ENCODE results near the gene FAM163B.

FAM163B gene

GRCh38 chr9:133612816-133613215 lies 3.6 kb upstream of the FAM163B start:
- no peaks in the 10 kb centered on the region for H3K9me3 ChIP-seq (ENCODE audit: control insufficient read depth, insufficient read depth, low read length)
- H3K4me3 ChIP-seq (ENCODE audit: low read depth, low read length) = no peak overlapping the region
- H3K9ac ChIP-seq (ENCODE audit: low read depth, low read length) = no peak overlapping the region
- H3K36me3 ChIP-seq (ENCODE audit: control insufficient read depth, insufficient read depth, low read length) = no peaks in the 10 kb centered on the region
- peaks cover 15% of the 10 kb centered on the region for H3K27me3 ChIP-seq (ENCODE audit: control insufficient read depth, insufficient read depth, low read length)
- H3K4me1 ChIP-seq (ENCODE audit: control insufficient read depth, insufficient read depth, low read length) = no peaks in the 10 kb centered on the region

- Histone ChIP-seq H3K36me3 (ENCODE audit: control insufficient read depth, insufficient read depth, low read length) (no peaks in the 10 kb centered on the region), H3K4me3 (ENCODE audit: low read depth, low read length) (no peak overlapping the region), H3K9ac (ENCODE audit: low read depth, low read length) (no peak overlapping the region), H3K27me3 (ENCODE audit: control insufficient read depth, insufficient read depth, low read length) (peaks cover 20% of the 10 kb centered on the region), H3K9me3 (ENCODE audit: control insufficient read depth, insufficient read depth, low read length) (no peaks in the 10 kb centered on the region), H3K4me1 (ENCODE audit: control insufficient read depth, insufficient read depth, low read length) (no peaks in the 10 kb centered on the region)
These were observed 2.9 kb upstream of the FAM163B start for GRCh38 chr9:133612051-133612450.

GRCh38 chr9:133610845-133611244 lies 1.7 kb upstream of the FAM163B start:
- Histone ChIP-seq H3K36me3 (ENCODE audit: control insufficient read depth, insufficient read depth, low read length) (no peaks in the 10 kb centered on the region), H3K9ac (ENCODE audit: low read depth, low read length) (no peak overlapping the region), H3K4me1 (ENCODE audit: control insufficient read depth, insufficient read depth, low read length) (no peaks in the 10 kb centered on the region), H3K9me3 (ENCODE audit: control insufficient read depth, insufficient read depth, low read length) (no peaks in the 10 kb centered on the region), H3K27me3 (ENCODE audit: control insufficient read depth, insufficient read depth, low read length) (peaks cover 20% of the 10 kb centered on the region), H3K4me3 (ENCODE audit: low read depth, low read length) (no peak overlapping the region)

GRCh38 chr9:133608889-133609288 lies 300 bp downstream of the FAM163B start:
- no peaks in the 10 kb centered on the region for H3K36me3 ChIP-seq (ENCODE audit: control insufficient read depth, insufficient read depth, low read length)
- H3K9me3 ChIP-seq (ENCODE audit: control insufficient read depth, insufficient read depth, low read length) = no peaks in the 10 kb centered on the region
- no peaks in the 10 kb centered on the region for H3K4me1 ChIP-seq (ENCODE audit: control insufficient read depth, insufficient read depth, low read length)
- peak overlapping the region; percentile 52 for H3K4me3 ChIP-seq (ENCODE audit: low read depth, low read length)
- H3K27me3 ChIP-seq (ENCODE audit: control insufficient read depth, insufficient read depth, low read length) = peaks cover 20% of the 10 kb centered on the region
- H3K9ac ChIP-seq (ENCODE audit: low read depth, low read length) = no peak overlapping the region

GRCh38 chr9:133608382-133608781 lies 807 bp downstream of the FAM163B start:
- Histone ChIP-seq H3K4me1 (ENCODE audit: control insufficient read depth, insufficient read depth, low read length) (no peaks in the 10 kb centered on the region), H3K36me3 (ENCODE audit: control insufficient read depth, insufficient read depth, low read length) (no peaks in the 10 kb centered on the region), H3K27me3 (ENCODE audit: control insufficient read depth, insufficient read depth, low read length) (peaks cover 20% of the 10 kb centered on the region), H3K9ac (ENCODE audit: low read depth, low read length) (no peak overlapping the region), H3K4me3 (ENCODE audit: low read depth, low read length) (peak overlapping the region; percentile 52), H3K9me3 (ENCODE audit: control insufficient read depth, insufficient read depth, low read length) (no peaks in the 10 kb centered on the region)

GRCh38 chr9:133607976-133608375 lies 1.2 kb downstream of the FAM163B start:
- H3K4me1 ChIP-seq (ENCODE audit: control insufficient read depth, insufficient read depth, low read length) = no peaks in the 10 kb centered on the region

GRCh38 chr9:133607381-133607780 lies 1.8 kb downstream of the FAM163B start:
- Histone ChIP-seq H3K9ac (ENCODE audit: low read depth, low read length) (no peak overlapping the region), H3K27me3 (ENCODE audit: control insufficient read depth, insufficient read depth, low read length) (peaks cover 20% of the 10 kb centered on the region), H3K36me3 (ENCODE audit: control insufficient read depth, insufficient read depth, low read length) (no peaks in the 10 kb centered on the region), H3K4me1 (ENCODE audit: control insufficient read depth, insufficient read depth, low read length) (no peaks in the 10 kb centered on the region), H3K9me3 (ENCODE audit: control insufficient read depth, insufficient read depth, low read length) (no peaks in the 10 kb centered on the region), H3K4me3 (ENCODE audit: low read depth, low read length) (no peak overlapping the region)

More at GRCh38 chr9:133607976-133608375, 1.2 kb downstream of the FAM163B start:
- no peak overlapping the region for H3K4me3 ChIP-seq (ENCODE audit: low read depth, low read length)
- peaks cover 20% of the 10 kb centered on the region for H3K27me3 ChIP-seq (ENCODE audit: control insufficient read depth, insufficient read depth, low read length)
- no peaks in the 10 kb centered on the region for H3K9me3 ChIP-seq (ENCODE audit: control insufficient read depth, insufficient read depth, low read length)
- H3K9ac ChIP-seq (ENCODE audit: low read depth, low read length) = no peak overlapping the region
- no peaks in the 10 kb centered on the region for H3K36me3 ChIP-seq (ENCODE audit: control insufficient read depth, insufficient read depth, low read length)

GRCh38 chr9:133606708-133607025 lies 2.5 kb downstream of the FAM163B start:
- Histone ChIP-seq H3K36me3 (ENCODE audit: control insufficient read depth, insufficient read depth, low read length) (no peaks in the 10 kb centered on the region), H3K4me1 (ENCODE audit: control insufficient read depth, insufficient read depth, low read length) (no peaks in the 10 kb centered on the region), H3K27me3 (ENCODE audit: control insufficient read depth, insufficient read depth, low read length) (peaks cover 20% of the 10 kb centered on the region), H3K9ac (ENCODE audit: low read depth, low read length) (no peak overlapping the region), H3K4me3 (ENCODE audit: low read depth, low read length) (no peak overlapping the region), H3K9me3 (ENCODE audit: control insufficient read depth, insufficient read depth, low read length) (no peaks in the 10 kb centered on the region)

- no peak overlapping the region for H3K9ac ChIP-seq (ENCODE audit: low read depth, low read length)
These were observed 3.1 kb downstream of the FAM163B start for GRCh38 chr9:133605856-133606707.

GRCh38 chr9:133605446-133605845 lies 3.7 kb downstream of the FAM163B start:
- Histone ChIP-seq H3K4me1 (ENCODE audit: control insufficient read depth, insufficient read depth, low read length) (no peaks in the 10 kb centered on the region), H3K9ac (ENCODE audit: low read depth, low read length) (no peak overlapping the region), H3K36me3 (ENCODE audit: control insufficient read depth, insufficient read depth, low read length) (no peaks in the 10 kb centered on the region), H3K9me3 (ENCODE audit: control insufficient read depth, insufficient read depth, low read length) (no peaks in the 10 kb centered on the region), H3K27me3 (ENCODE audit: control insufficient read depth, insufficient read depth, low read length) (peaks cover 20% of the 10 kb centered on the region), H3K4me3 (ENCODE audit: low read depth, low read length) (no peak overlapping the region)

More at GRCh38 chr9:133605856-133606707, 3.1 kb downstream of the FAM163B start:
- Histone ChIP-seq H3K36me3 (ENCODE audit: control insufficient read depth, insufficient read depth, low read length) (no peaks in the 10 kb centered on the region), H3K4me3 (ENCODE audit: low read depth, low read length) (no peak overlapping the region), H3K9me3 (ENCODE audit: control insufficient read depth, insufficient read depth, low read length) (no peaks in the 10 kb centered on the region), H3K4me1 (ENCODE audit: control insufficient read depth, insufficient read depth, low read length) (no peaks in the 10 kb centered on the region), H3K27me3 (ENCODE audit: control insufficient read depth, insufficient read depth, low read length) (peaks cover 20% of the 10 kb centered on the region)

- H3K9ac ChIP-seq (ENCODE audit: low read depth, low read length) = no peak overlapping the region
- H3K27me3 ChIP-seq (ENCODE audit: control insufficient read depth, insufficient read depth, low read length) = peaks cover 18% of the 10 kb centered on the region
- no peaks in the 10 kb centered on the region for H3K9me3 ChIP-seq (ENCODE audit: control insufficient read depth, insufficient read depth, low read length)
- H3K36me3 ChIP-seq (ENCODE audit: control insufficient read depth, insufficient read depth, low read length) = no peaks in the 10 kb centered on the region
- no peak overlapping the region for H3K4me3 ChIP-seq (ENCODE audit: low read depth, low read length)
- H3K4me1 ChIP-seq (ENCODE audit: control insufficient read depth, insufficient read depth, low read length) = no peaks in the 10 kb centered on the region
These were observed 4.3 kb downstream of the FAM163B start for GRCh38 chr9:133604856-133605255.

GRCh38 chr9:133604214-133604613 lies 5.0 kb downstream of the FAM163B start:
- Histone ChIP-seq H3K9ac (ENCODE audit: low read depth, low read length) (no peak overlapping the region), H3K4me1 (ENCODE audit: control insufficient read depth, insufficient read depth, low read length) (no peaks in the 10 kb centered on the region), H3K36me3 (ENCODE audit: control insufficient read depth, insufficient read depth, low read length) (no peaks in the 10 kb centered on the region), H3K4me3 (ENCODE audit: low read depth, low read length) (no peak overlapping the region), H3K9me3 (ENCODE audit: control insufficient read depth, insufficient read depth, low read length) (no peaks in the 10 kb centered on the region), H3K27me3 (ENCODE audit: control insufficient read depth, insufficient read depth, low read length) (peaks cover 15% of the 10 kb centered on the region)
